SK-N-SH (cell line): ENCODE results near the gene NPAS3. TPM values are rescaled to one million over a fixed set of nuclear protein-coding genes. Genes with fewer than 3 reads are reported as not detected.

Experiments
- CTCF ChIA-PET: fragments of 300-600, 350-600 bp; formaldehyde crosslinking; extraction: SDS; loops from one replicate; lab custom pipeline; 2021; lab: Yijun Ruan, JAX
- POLR2A ChIA-PET: fragments of 350-600 bp; sonication (Branson Sonifier 250); formaldehyde crosslinking; extraction: SDS; loops from one replicate; lab custom pipeline; 2020; ENCODE audit warnings: antibody characterized with exemption, inconsistent platforms; lab: Yijun Ruan, JAX
- DNase-seq: peaks from one replicate; pipeline ENCODE4 v3.0.0; 2012
- H2AFZ ChIP-seq: fragments of 200-600 bp; sonication (generic); 2 replicates; pipeline ENCODE4 v1.8.1; 2016; ENCODE audit warnings: antibody characterized with exemption, mild to moderate bottlenecking, low read depth
- H3F3A ChIP-seq: fragments of 200-600 bp; sonication (generic); replicated peaks from 2 replicates; pipeline ENCODE3; 2016; ENCODE audit warnings: antibody characterized with exemption, mild to moderate bottlenecking; ENCODE audit not compliant: insufficient read depth
- H3K27ac ChIP-seq, 2 experiments: fragments of 200-500 bp in 1 of 2; fragments of 200-600 bp in 1 of 2; sonication (Bioruptor generic) in 1 of 2; sonication (generic), shearing (Covaris generic) in 1 of 2; 2 replicates each; pipeline versions ENCODE4 v1.5.1 to v1.6.1; 2014 to 2016; ENCODE audit warnings: low read depth in 2 of 2, inconsistent platforms in 1 of 2, low read length in 1 of 2, mild to moderate bottlenecking in 1 of 2, mixed read lengths in 1 of 2
- H3K27me3 ChIP-seq: fragments of 200-600 bp; sonication (generic), shearing (Covaris generic); 2 replicates; pipeline ENCODE4 v1.6.1; 2016; ENCODE audit warnings: mixed run types; ENCODE audit not compliant: insufficient read depth
- H3K36me3 ChIP-seq, 2 experiments: fragments of 200-500 bp in 1 of 2; fragments of 200-600 bp in 1 of 2; sonication (Bioruptor generic) in 1 of 2; sonication (generic) in 1 of 2; replicated peaks in 1 of 2; 2 replicates each; pipeline versions ENCODE3 to v1.5.1; 2014 to 2016; ENCODE audit warnings: low read length in 1 of 2, mild to moderate bottlenecking in 1 of 2; ENCODE audit not compliant: insufficient read depth in 2 of 2, control insufficient read depth in 1 of 2
- H3K4me1 ChIP-seq, 2 experiments: fragments of 200-500 bp in 1 of 2; fragments of 200-600 bp in 1 of 2; sonication (Bioruptor generic) in 1 of 2; sonication (generic), shearing (Covaris generic) in 1 of 2; 2 replicates each; pipeline versions ENCODE4 v1.5.1 to v1.6.1; 2014 to 2016; ENCODE audit warnings: low read depth in 1 of 2, low read length in 1 of 2, mixed run types in 1 of 2; ENCODE audit not compliant: insufficient read depth in 2 of 2, control insufficient read depth in 1 of 2
- H3K4me2 ChIP-seq: fragments of 200-600 bp; sonication (generic), shearing (Covaris generic); 2 replicates; pipeline ENCODE4 v1.6.1; 2017; ENCODE audit warnings: mixed run types
- H3K4me3 ChIP-seq, 2 experiments: fragments of 200-500 bp in 1 of 2; fragments of 200-600 bp in 1 of 2; sonication (Bioruptor generic) in 1 of 2; sonication (generic), shearing (Covaris generic) in 1 of 2; 2 replicates each; pipeline versions ENCODE4 v1.5.1 to v1.8.1; 2014 to 2016; ENCODE audit warnings: low read depth in 2 of 2, inconsistent platforms in 1 of 2, low read length in 1 of 2, mild to moderate bottlenecking in 1 of 2, mixed read lengths in 1 of 2, moderate library complexity in 1 of 2
- H3K79me2 ChIP-seq: fragments of 200-600 bp; sonication (generic); 2 replicates; pipeline ENCODE4 v1.8.1; 2017; ENCODE audit warnings: mild to moderate bottlenecking; ENCODE audit not compliant: insufficient read depth
- H3K9ac ChIP-seq: fragments of 200-600 bp; sonication (generic); 2 replicates; pipeline ENCODE4 v1.6.1; 2017; ENCODE audit warnings: mixed run types
- H3K9me2 ChIP-seq: fragments of 200-600 bp; sonication (generic); 2 replicates; pipeline ENCODE4 v1.6.1; 2017; ENCODE audit warnings: mixed run types
- H3K9me3 ChIP-seq: fragments of 200-600 bp; sonication (generic); 2 replicates; pipeline ENCODE4 v1.6.1; 2017; ENCODE audit warnings: mixed run types, mild to moderate bottlenecking, moderate library complexity
- H4K20me1 ChIP-seq: fragments of 200-600 bp; sonication (generic); 2 replicates; pipeline ENCODE4 v1.6.1; 2017; ENCODE audit warnings: mild to moderate bottlenecking, mixed run types; ENCODE audit not compliant: insufficient read depth
- CHD2 ChIP-seq: fragments of 150-350 bp; IDR thresholded peaks from 2 replicates; pipeline ENCODE4 v1.6.1; 2018; ENCODE audit warnings: low read length; ENCODE audit not compliant: partially characterized antibody
- ELF1 ChIP-seq: IDR thresholded peaks from 2 replicates; pipeline ENCODE4 v1.4.0; 2012
- EP300 ChIP-seq, 2 experiments: IDR thresholded peaks; 2 replicates each; pipeline versions ENCODE4 v1.4.0 to v1.6.1; 2012; ENCODE audit warnings: borderline replicate concordance in 1 of 2, low read depth in 1 of 2, low read length in 1 of 2
- EZH2phosphoT487 ChIP-seq: fragments of 200-600 bp; sonication (generic); IDR thresholded peaks from 2 replicates; pipeline ENCODE4 v1.6.1; 2017; ENCODE audit warnings: low read depth, mixed run types, mild to moderate bottlenecking, antibody characterized with exemption, moderate library complexity, borderline replicate concordance
- FOSL2 ChIP-seq: IDR thresholded peaks from 2 replicates; pipeline ENCODE4 v1.4.0; 2012; ENCODE audit warnings: low read depth, mild to moderate bottlenecking, moderate library complexity, borderline replicate concordance
- FOXM1 ChIP-seq: IDR thresholded peaks from 2 replicates; pipeline ENCODE4 v1.4.0; 2012; ENCODE audit warnings: low read depth, mild to moderate bottlenecking
- GABPA ChIP-seq: IDR thresholded peaks from 2 replicates; pipeline ENCODE4 v1.4.0; 2012; ENCODE audit warnings: low read depth, mild to moderate bottlenecking
- GATA2 ChIP-seq: sonication (generic); formaldehyde crosslinking; IDR thresholded peaks from 2 replicates; pipeline ENCODE4 v1.5.0; 2020; ENCODE audit warnings: mild to moderate bottlenecking, missing genetic modification reagents
- IRF3 ChIP-seq: fragments of 150-350 bp; IDR thresholded peaks from 2 replicates; pipeline ENCODE4 v1.6.1; 2016; ENCODE audit warnings: mild to moderate bottlenecking, low read depth, low read length
- MEF2A ChIP-seq: IDR thresholded peaks from 2 replicates; pipeline ENCODE4 v1.4.0; 2012; ENCODE audit warnings: low read depth, borderline replicate concordance
- NFIC ChIP-seq: IDR thresholded peaks from 2 replicates; pipeline ENCODE4 v1.4.0; 2012; ENCODE audit warnings: borderline replicate concordance
- PBX3 ChIP-seq: IDR thresholded peaks from 2 replicates; pipeline ENCODE4; 2012
- POLR2AphosphoS5 ChIP-seq: IDR thresholded peaks from 2 replicates; pipeline ENCODE4 v1.6.1; 2012; ENCODE audit warnings: low read depth, low read length
- RAD21 ChIP-seq: IDR thresholded peaks from 2 replicates; pipeline ENCODE4 v1.6.1; 2012; ENCODE audit warnings: mild to moderate bottlenecking, low read length
- REST ChIP-seq: IDR thresholded peaks from 2 replicates; pipeline ENCODE4 v1.6.1; 2012; ENCODE audit warnings: mild to moderate bottlenecking, low read depth, low read length, moderate library complexity
- SIN3A ChIP-seq: IDR thresholded peaks from 2 replicates; pipeline ENCODE4 v1.6.1; 2012; ENCODE audit warnings: low read depth, mild to moderate bottlenecking, low read length, moderate library complexity, borderline replicate concordance
- SMC3 ChIP-seq: IDR thresholded peaks from 2 replicates; pipeline ENCODE4 v1.6.1; 2012; ENCODE audit warnings: low read depth, low read length, improper control_type of control experiment
- TAF1 ChIP-seq: IDR thresholded peaks from 2 replicates; pipeline ENCODE4 v1.6.1; 2012; ENCODE audit warnings: low read depth, mild to moderate bottlenecking, low read length, moderate library complexity, borderline replicate concordance
- TCF12 ChIP-seq: IDR thresholded peaks from 2 replicates; pipeline ENCODE4 v1.4.0; 2012
- USF1 ChIP-seq: IDR thresholded peaks from 2 replicates; pipeline ENCODE4 v1.4.0; 2012; ENCODE audit warnings: low read depth, borderline replicate concordance
- WGBS: methylation state at CpG from one replicate; pipeline ENCODE4 v1.1.6; 2017; ENCODE audit warnings: low lambda C conversion rate; 5-methylcytosine and 5-hydroxymethylcytosine counted together
- polyA plus RNA-seq, 3 experiments: library from polyadenylated mRNA; depleted of rRNA; stranded (reverse); fragments of >200 nt; gene quantifications; 2 replicates each; pipeline ENCODE4 v1.2.3, GENCODE V29; 2012

NPAS3 gene
- polyA plus RNA-seq, 1 of the 3 experiments (the other 2 are of a cell fraction) = 4.3 TPM

GRCh38 chr14:33451211-33451610, 512.5 kb downstream of the NPAS3 start:
- Histone ChIP-seq H3K9me2 (no peaks in the 10 kb centered on the region), H3K27me3 (no peaks in the 10 kb centered on the region), H3K79me2 (no peaks in the 10 kb centered on the region), H3F3A (no peaks in the 10 kb centered on the region), H3K4me1 (peaks cover 0 to 16% of the 10 kb centered on the region in 2 experiments; a peak in 2 of 4 replicates), H2AFZ (no peak overlapping the region), H3K9ac (no peak overlapping the region), H4K20me1 (no peaks in the 10 kb centered on the region), H3K27ac (no peak overlapping the region), H3K4me3 (no peak overlapping the region), H3K4me2 (no peak overlapping the region), H3K9me3 (no peaks in the 10 kb centered on the region), H3K36me3 (no peaks in the 10 kb centered on the region)
- TF ChIP-seq RAD21 (no peak), USF1 (peak; percentile 74; the same call in 1 of the 2 replicates), TCF12 (peak; percentile 47; the same call in 1 of the 2 replicates), PBX3 (peak; percentile 64)
- POLR2A ChIA-PET = no interaction called here
- no peak for DNase-seq
- CTCF ChIA-PET = no interaction called here
- 69% methylated on average over 3 of the region's 3 CpGs for WGBS

- TF ChIP-seq EZH2phosphoT487 (no peak), NFIC (no peak), IRF3 (no peak), EP300 (IDR thresholded peaks at IDR 0.05; ENCODE audit: borderline replicate concordance in 1 of 2, low read depth in 1 of 2, low read length in 1 of 2) (no peak), SIN3A (no peak), USF1 (no peak), CHD2 (no peak), PBX3 (no peak), GATA2 (no peak), SMC3 (no peak), MEF2A (no peak), POLR2AphosphoS5 (no peak), TAF1 (no peak), REST (no peak), ELF1 (no peak), FOXM1 (no peak), GABPA (no peak), FOSL2 (no peak)
- TF ChIP-seq, all 33 proteins: peak for 0
- Histone ChIP-seq H2AFZ (no peak overlapping the region), H3K4me2 (no peak overlapping the region), H3K4me1 (peaks cover 0 to 24% of the 10 kb centered on the region in 2 experiments; a peak in 2 of 4 replicates), H3K27me3 (no peaks in the 10 kb centered on the region), H3K9me2 (no peaks in the 10 kb centered on the region), H3K79me2 (no peaks in the 10 kb centered on the region), H3K27ac (no peak overlapping the region), H3F3A (no peaks in the 10 kb centered on the region), H3K9me3 (no peaks in the 10 kb centered on the region), H3K4me3 (no peak overlapping the region), H3K36me3 (no peaks in the 10 kb centered on the region), H3K9ac (no peak overlapping the region), H4K20me1 (no peaks in the 10 kb centered on the region)
- 86% methylated on average over 2 of the region's 3 CpGs for WGBS
- CTCF ChIA-PET = interaction anchor here (0.8 kb wide), 1 partner anchor 340 kb away, joined by 3 read pairs; no protein-coding TSS in a partner anchor
- no peak for DNase-seq
- POLR2A ChIA-PET = no interaction called here
These were observed 514.3 kb downstream of the NPAS3 start for GRCh38 chr14:33452995-33453394.
